ENCODE measurements around the gene PTGES2.

PTGES2 gene

DNA sequence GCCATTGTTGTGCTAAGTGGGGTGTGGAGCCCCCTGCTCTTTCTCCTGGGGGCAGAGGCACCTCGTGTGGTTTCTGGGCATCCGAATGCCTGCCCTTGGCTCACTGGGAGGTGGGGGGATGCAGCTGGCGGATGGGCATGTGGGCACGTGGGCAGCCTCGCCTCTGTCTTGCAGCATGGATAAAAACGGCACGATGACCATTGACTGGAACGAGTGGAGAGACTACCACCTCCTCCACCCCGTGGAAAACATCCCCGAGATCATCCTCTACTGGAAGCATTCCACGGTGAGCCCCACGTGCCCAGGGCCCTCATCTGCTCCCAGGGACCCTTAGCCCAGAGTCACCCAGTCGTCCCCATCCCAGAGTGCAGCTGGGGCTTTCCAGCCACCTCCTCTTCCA is 25.3 kb downstream of the PTGES2 start:
- DNase-seq = no peak

DNA sequence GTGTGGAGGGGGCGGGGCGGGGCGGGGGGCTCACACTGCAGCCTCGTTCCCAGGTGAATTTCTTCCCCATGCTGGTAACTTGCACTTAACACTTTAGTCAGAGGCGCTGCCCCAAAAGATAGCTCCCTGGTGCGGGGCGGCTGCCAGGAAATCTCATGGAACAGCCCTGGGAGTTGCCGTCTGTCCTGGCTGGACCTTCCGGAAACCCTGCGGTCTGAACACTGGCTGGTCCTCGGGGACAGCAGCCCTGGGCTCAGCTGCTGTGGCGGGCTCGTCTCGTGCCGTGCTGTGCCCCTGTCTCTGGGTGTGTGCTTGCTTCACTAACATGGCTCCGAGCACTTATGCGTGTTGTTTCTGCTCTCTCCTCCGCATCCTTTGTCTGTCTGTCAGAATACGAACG is 25.8 kb downstream of the PTGES2 start:
- no peak for DNase-seq

DNA sequence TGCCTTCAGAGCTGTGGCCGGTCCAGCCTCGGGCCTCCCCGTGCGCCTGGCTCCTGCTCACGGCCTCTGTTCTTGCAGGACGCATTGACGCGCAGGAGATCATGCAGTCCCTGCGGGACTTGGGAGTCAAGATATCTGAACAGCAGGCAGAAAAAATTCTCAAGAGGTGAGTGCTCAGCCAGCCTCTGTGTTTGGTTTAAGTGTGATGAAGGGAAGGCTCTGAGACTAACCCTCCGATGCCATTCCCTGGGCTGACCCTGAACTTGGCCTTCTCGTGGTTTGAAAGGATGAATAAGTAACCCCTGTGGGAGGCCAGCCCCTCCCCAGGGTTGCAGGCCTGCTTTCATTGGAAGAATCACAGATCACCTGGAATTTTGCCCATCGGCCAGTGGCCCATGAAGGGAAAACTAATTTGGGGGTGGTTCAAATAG is 26.3 kb downstream of the PTGES2 start:
- DNase-seq = no peak

DNA sequence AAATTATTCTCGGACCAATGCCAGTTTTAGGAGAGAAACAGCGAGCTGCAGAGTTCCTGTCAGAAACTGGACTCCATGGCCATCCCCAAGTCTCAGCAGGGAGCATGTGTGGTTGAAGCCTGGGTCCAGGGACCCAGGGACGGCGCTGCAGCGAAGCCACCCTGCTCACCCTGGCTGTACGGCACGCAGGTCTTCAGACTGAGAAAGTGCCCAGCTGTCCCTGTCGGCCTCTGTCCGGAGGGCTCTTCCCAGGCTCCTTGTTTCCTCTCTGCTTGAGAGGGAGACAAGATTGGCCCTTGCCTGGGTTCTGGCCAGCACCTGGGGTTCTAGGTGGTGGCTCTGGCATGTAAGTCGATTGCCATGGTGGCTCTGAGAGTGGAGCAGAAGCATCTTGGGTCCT is 26.9 kb downstream of the PTGES2 start:
- no peak for DNase-seq

DNA sequence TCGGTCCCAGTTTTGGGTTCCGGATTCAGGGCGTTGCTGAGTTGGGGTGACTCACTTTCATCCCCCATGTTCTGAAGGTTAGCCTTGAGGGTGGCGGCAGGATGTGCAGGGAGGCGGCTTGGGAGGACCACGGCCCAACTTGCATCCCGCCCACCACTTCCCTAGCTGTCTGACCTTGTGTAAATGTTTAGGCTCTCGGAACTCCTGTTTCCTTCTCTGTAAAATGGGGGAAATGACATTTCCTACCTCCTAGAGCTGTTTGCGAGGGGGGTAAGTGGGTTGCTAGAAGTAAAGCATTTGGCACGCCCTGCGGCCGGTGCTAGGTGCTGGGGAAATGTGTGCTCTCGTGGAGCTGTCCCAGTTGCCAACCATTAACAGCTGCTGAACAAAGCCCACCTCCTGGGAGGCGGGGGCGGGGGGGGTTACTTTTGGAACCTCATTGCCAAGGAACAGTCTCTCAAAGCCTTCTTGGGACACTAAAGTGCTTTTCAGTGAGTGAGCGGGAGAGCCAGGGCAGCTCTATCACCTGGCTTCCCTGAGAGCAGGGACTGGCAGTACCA is 27.5 kb downstream of the PTGES2 start:
- no peak for DNase-seq

DNA sequence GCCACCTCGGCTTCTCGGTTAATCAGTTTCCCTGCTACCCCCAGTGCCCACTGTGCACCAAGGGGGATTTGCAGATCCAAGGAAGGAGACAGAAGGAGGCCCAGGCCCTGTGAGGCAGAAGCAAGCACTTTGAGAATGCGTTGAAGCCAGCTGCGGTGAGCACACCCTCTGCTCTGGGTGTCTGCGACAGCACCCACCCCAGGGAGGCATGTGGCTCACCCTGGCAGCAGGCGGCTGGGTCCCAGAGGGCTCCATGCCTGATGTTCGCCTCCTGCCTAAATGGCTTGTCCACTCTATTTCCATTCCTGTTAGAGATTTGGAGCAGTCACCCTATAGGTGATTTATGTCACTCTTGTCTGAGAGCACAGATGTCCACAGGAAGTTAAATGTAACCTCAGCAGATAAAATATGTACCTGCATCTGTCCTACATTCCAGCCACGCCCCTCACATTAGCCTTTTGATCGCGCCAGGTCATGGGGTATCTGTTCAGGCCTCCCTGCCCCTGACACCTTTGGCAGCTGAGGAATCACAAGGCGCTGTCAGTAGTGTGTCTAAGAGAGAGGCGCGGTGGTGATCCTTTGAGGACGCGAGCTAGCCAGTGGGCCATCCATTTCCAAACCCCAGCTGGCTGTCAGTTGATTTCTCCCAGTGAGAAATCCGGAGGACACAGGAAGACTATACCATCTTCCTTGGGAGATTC is 28.1 kb downstream of the PTGES2 start:
- DNase-seq = no peak

DNA sequence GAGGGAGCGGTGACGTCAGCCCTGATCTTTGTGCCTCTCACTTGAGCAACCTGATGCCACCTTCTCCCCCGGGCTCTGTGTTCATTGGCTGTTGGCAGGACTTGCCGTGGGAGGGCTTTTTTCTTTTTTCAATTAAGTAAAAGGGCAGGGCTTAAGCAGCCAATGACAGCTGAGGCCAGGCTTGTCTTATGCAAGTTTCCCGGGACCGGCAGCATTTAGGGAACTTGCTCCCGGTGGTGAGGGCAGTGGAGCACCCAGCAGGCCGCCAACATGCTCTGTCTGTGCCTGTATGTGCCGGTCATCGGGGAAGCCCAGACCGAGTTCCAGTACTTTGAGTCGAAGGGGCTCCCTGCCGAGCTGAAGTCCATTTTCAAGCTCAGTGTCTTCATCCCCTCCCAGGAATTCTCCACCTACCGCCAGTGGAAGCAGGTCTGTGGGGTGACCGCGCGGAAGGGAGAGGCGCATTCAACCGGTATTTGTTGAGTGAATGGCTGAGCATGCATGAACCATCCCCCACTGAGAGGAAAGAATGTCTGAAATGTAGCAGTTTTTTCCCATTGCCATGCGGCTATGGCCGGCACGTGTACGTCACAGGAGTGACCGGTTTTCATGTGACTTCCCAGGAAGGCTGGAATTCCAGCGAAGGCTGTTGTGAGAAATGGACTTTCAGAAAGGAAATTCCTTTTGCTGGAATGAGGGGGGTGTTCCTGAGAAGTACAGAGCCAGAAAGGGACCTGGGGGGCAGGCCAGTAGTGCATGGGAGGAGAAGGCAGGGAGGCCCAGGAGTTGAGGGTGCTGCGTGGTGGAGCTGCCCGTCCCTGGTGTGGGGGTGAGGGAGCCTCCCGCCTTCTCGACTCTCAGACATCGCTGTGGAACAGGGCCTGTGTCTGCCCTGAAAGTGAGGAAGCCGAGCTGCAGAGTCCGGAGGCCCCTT is 29.0 kb downstream of the PTGES2 start:
- peak; percentile 47 for DNase-seq

DNA sequence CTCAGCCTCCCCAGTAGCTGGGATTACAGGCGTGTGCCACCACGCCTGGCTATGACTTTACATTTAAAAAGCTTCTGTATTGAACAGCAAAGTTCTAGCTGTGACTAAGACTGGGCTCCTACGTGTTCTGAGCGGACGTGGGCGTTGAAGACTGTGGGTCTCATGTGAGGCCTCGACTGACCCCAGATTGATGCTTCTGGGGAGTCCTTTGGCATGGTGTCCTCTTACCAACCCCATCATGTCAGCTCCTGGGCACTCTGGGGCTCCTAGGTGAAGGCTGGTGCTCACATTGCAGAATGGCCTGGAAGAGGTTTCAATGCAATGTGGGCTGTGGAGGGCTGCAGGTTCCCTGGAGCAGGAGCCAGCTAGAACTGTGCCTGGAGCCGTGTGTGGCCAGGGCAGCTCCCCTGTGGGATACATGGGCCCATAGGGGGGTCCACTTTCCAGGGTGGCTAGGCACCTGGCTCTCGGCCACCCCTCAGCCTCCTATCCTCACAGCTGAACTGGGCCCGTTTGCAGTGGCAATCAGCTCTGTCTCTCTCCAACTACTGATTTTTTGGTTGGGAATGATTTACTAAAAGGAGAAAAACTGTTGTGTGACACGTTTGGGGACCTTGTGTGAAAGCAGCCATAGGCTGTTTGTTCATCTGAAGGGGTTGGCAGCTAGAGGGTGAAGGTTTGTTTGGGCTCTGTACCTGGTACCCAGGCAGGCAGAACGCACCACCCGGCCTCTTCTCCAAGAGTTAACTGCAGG is 29.8 kb downstream of the PTGES2 start:
- DNase-seq = no peak

DNA sequence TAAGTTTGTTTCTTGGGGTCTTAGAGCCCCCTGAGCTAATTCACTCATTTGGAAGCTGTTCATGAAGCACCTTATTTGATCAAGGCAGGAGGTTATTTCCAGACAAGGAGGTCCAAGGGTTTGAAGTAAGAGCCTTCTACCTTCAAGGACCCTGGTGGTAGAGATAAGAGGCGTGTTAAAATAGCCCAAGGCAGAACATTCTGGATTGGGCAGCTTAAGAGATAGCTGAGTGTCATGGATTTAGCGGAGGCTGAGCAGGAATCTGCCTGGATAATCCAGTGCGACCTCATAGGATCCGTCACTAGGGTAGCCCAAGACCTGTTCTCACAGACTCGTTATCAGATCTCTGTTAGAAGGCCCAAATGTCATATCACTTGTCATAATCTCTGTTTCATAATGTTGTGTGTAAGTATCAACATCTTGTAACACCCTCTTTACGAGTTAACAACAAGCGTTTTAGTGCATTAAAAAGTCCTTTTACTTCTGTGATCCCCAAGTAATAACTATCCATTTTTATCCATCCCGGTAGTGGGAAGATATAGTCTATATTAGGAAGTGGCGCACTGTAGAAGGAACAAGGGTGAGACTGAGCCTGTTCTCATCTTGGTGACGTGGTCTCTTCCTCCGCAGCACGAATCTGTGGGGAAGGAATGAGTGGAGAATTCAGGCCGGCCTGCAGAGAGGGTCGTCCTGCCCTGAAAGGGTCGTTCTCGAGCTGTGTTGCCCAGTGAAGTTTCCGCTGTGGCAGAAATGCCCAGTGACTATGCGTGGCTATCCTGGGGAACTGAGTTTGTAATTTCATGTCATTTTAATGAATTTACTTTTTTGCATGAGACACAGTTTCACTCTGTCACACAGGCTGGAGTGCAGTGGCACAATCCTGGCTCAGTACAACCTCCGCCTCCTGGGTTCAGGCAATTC is 30.7 kb downstream of the PTGES2 start:
- DNase-seq = no peak

DNA sequence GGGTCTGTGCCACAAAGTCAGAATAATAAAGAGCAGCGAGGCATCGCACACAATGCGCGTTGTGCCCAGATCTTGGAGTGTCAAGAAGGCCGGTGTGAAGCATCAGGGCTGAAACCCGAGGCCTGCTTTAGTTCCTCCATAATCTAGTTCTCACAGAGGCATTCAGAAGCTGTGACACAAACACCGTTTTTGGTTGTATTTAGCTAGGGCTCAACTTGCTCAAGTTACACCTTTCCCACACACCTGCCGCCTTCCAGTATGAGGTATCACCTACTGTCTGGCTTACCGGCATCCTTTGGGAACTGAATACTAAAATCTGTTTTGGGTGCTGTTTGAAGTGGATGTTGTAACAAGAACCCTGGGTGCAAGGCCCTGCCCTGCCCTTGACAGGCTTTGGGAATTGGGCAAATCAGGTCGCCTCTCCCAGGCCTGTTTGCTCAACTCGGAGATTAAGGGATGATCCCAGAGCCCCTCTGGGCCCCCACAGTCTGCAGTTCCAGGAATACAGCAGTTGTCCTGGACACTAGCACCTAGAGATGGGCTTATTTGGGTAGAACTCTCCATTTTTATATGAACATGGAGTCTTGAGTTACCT is 32.5 kb downstream of the PTGES2 start:
- DNase-seq = no peak

DNA sequence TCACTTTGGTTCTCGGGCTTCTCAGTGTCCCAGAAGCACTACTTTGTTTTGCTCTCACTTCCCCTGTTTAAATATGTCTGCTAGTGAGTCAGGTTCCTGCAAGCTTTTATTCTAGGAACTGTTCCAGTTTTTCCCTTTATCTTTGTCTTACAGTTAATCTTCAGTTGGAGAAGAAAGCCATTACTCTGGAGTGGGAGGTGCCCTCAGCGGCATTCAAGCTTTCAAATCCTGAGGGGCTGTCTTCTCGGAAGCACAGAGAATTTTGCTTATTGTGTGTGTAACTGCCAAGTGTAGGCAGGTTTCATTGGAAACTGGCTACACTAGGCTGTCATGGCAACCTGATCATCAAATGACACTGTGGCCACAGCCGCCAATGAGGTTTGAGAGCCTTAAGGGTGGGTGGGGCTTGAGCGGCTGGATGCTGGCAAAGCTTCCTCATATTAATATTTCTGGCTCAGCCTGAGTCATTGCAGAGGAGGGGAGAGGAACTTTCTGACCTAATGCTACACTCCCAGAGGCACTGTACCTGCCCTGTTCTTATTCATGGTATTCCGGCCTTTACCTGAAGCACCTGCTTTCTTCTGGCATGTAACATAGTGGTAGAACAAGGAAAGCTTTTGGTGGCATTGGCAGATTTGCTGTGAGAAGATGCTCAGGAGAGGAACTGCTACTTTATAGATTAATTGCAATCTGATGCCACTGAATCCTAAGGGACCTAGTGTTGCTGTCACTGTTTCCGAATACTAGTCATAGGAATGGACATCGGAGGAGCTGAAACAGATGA is 33.2 kb downstream of the PTGES2 start:
- DNase-seq = peak; percentile 73

DNA sequence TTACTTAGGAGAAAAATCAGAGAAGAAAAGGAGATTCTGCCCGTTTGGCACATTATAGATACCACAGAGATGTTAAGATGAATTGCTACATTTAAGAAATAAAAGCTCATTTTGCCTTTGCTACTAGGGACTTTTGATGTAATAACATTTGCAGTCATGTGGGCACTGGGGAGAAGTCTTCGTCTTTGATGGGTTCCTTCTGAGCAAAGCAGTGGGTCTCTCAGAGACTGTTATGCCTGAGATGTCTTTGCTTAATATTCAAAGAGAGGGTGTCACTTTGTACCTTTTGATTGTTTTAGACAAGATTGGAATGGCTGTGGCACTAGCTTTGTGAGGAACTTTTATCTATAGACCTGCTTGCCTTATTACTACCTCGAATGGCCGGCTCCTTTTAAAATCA is 34.5 kb downstream of the PTGES2 start:
- no peak for DNase-seq

DNA sequence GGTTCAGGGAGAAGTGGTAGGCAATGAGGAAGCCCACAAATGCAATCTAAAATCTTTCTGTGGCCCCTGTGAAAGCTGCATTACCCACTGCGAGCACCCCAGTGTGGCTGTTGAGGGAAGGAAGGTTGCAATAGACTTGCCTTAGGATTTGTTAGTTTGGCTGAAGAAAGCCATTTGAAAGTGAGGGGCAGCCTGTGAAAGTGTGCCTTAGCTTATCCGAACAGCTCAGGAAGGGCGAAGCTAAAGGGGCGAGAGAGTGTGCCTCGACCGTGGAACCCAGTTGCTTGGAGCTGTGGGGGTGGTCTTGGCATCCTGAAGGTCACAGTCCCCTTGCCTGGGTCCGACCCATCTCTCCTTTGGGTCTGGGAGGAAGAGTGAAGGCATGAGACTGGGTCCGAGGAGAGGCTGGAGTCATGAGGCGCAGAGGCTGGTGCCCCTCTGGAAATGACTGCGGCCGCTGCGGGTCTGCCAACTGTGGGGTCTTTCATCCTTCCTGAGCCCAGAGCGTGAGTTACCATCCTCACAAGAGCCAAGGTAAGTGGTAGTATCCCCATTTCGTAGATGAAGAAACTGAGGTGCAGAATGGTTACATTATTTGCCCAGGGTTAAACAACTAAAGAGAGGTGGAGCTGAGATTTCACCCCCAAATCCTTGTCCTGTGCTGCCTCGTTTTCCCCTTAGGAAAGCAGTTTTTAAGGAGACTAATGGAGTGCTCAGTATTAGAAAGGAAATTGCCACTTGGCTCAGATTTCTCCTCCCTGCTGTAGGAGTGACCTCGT is 35.1 kb downstream of the PTGES2 start:
- DNase-seq = no peak

DNA sequence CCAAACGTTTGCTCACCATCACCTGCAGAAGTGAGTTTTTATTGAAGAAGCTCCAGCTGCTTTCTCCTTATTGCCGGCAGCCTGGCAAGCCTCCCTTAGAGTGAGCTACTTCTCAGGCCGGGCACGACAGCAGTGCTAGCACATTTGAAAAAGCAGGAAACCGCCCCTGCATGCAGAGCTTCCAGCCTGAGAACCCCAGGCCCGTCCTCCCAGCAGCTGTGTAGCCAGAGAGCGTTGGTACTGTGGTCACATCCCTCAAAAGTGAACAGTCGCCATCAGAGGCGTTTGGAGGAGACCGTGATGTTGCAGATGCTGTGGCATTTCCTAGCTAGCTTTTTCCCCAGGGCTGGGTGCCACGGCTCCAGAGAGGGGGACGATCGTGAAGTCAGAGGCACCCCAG is 36.0 kb downstream of the PTGES2 start:
- DNase-seq = no peak

DNA sequence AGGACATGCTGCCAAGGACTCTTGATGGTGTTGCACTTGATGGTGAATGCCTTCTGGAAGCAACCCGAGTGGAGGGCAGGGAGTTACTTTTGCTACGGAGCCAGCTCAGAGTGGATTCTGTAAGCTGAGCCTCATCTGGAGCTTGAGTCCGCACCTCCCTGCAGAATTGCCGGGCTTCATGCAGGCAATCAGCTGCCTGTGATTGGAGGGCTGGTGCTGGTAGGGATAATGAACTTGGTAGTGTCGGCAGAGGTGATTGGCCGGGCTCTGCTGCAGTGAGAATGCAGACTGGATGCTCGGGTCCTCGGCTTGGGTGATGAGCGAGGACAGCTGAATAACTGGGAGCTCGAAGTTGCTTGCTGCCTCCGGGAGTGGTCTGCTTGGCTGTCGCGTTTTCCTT is 36.4 kb downstream of the PTGES2 start:
- no peak for DNase-seq

DNA sequence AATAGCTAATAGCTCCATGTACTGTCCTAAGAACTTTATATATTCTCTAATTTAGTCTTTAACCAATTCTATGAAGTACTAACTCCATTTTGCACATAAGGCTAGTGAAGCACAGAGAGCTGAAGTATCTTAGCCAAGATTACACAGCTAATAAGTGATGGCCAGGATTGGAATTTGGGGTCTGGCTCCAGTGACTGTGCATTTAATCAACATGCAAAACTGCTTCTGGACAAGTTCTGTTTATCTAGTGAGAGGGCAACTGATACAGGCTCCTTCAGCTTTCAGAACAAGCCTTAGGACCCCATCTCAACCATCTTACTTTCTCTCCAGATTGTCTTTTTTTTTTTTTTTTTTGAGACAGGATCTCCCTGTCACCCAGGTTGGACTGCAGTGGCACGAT is 38.2 kb downstream of the PTGES2 start:
- no peak for DNase-seq

DNA sequence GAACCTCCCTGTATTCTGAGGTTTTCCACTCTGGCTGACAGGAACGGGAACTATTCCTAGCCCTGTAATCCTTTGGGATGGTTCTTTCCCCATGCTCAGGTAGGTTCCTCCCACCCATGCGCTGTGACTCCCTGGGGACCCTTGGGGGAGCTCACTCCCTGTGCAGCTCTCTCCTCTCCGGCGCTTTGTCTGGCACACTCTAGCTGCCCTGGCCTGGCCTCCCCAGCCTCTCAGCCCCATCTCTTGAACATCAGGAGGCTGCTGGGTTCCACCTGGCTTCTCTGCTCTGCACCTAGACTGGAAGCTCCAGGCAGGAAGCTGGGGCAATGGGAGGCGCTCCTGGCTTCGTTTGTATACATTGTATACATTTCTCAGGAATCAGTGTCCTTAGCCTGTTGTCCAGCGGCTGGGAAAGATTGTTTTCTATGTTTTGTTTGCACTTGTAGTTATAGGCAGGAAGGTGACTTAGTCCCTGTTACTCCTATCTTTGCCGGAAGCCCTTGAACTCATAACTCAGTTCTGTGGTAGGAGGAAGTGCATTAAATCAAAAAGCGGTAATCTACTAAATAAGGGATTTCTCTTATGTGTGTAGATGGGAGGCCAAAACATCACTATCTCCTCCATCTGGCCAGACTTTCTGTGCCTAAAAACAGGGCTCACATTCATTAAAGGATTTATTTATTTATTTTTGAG is 39.1 kb downstream of the PTGES2 start:
- no peak for DNase-seq

DNA sequence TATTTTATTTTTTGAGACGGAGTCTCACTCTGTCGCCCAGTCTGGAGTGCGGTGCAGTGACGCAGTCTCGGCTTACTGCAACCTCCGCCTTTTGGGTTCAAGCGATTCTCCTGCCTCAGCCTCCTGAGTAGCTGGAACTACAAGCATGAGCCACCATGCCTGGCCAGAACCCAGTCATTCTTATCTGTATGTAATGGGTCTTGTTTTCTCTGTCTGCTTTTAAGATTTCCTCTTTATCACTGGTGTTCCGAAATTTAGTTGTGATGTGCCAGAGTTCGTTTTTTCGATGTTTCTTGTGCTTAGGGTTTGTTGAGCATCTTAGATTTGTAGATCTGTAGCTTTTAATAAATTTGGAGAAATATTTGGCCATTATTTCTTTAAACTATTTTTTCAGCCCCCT is 40.3 kb downstream of the PTGES2 start:
- no peak for DNase-seq

DNA sequence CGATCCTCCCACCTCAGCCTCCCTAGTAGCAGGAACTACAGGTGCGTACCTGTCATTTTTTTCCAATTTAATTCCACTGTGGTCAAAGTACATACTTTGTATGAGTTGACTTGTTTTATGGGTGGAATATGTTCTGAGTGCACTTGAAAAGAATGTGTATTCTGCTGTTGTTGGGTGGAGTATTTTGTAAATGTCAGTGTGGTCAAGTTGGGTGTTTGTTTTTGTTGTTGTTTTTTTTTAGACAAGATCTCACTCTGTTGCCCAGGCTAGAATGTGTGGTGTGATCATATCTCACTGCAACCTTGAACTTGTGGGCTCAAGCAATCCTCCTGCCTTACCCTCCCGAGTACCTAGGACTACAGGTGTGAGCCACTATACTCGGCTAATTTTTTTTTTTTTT is 41.6 kb downstream of the PTGES2 start:
- DNase-seq = no peak
